Measurements from ENCODE around the gene BRSK1. TPM values are rescaled to one million over a fixed set of nuclear protein-coding genes. Genes with fewer than 3 reads are reported as not detected.

The BRSK1 gene
- total RNA-seq, 1 donor from 2014 or later = 6.5 TPM

GRCh38 chr19:55352549-55353145 is 68.8 kb downstream of the BRSK1 start:
- peaks cover 11% of the 10 kb centered on the region for H3K27me3 ChIP-seq
- H3K27ac ChIP-seq = no peak overlapping the region
- intact Hi-C loops (cut with DNase I) = no loop called here
- TF ChIP-seq, protein P1, sequence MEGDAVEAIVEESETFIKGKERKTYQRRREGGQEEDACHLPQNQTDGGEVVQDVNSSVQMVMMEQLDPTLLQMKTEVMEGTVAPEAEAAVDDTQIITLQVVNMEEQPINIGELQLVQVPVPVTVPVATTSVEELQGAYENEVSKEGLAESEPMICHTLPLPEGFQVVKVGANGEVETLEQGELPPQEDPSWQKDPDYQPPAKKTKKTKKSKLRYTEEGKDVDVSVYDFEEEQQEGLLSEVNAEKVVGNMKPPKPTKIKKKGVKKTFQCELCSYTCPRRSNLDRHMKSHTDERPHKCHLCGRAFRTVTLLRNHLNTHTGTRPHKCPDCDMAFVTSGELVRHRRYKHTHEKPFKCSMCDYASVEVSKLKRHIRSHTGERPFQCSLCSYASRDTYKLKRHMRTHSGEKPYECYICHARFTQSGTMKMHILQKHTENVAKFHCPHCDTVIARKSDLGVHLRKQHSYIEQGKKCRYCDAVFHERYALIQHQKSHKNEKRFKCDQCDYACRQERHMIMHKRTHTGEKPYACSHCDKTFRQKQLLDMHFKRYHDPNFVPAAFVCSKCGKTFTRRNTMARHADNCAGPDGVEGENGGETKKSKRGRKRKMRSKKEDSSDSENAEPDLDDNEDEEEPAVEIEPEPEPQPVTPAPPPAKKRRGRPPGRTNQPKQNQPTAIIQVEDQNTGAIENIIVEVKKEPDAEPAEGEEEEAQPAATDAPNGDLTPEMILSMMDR (IDR thresholded peaks at IDR 0.05) = no peak
- no peaks in the 10 kb centered on the region for H3K9me3 ChIP-seq
- peaks cover 3 to 12% of the 10 kb centered on the region in 2 donors for H3K4me1 ChIP-seq
- H3K4me3 ChIP-seq = no peak overlapping the region
- no peak for DNase-seq (ENCODE audit: low spot score in 2 of 2)
- no peaks in the 10 kb centered on the region for H3K36me3 ChIP-seq

DNA sequence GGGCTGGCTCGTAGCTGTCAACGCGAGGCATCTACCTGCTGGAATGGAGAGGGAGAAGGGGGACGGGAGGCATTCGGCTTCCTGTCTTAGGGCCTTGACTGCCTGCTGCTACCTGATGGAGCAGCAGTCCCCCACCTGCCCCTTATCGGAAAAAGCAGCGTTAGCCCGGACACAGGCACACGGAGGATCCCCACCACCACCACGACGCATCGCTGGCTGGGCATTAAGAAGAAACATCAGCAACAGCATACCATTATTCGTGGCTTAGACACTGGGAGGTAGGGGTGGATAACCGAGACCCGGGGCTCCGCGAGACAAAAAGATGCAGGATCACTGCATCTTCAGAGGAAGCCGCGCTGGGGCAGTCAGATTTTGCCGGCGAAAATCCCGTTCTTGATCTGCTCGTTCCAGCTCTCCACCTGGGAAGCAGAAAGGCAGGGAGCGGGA is 69.6 kb downstream of the BRSK1 start:
- Histone ChIP-seq H3K36me3 (no peaks in the 10 kb centered on the region), H3K27ac (no peak overlapping the region), H3K4me3 (peak overlapping the region; percentile 47 to 59), H3K4me1 (peaks cover 3 to 12% of the 10 kb centered on the region in 2 donors), H3K9me3 (no peaks in the 10 kb centered on the region), H3K27me3 (peaks cover 11% of the 10 kb centered on the region)
- TF ChIP-seq, protein P1 (IDR thresholded peaks at IDR 0.05) = no peak
- intact Hi-C loops (cut with DNase I) = no loop called here
- DNase-seq (ENCODE audit: low spot score in 2 of 2) = no peak

- DNase-seq (ENCODE audit: low spot score in 2 of 2) = peak in 1 of 2 donors; percentile 78
- H3K27me3 ChIP-seq = peaks cover 11% of the 10 kb centered on the region
- H3K9me3 ChIP-seq = no peaks in the 10 kb centered on the region
- H3K27ac ChIP-seq = no peak overlapping the region
- TF ChIP-seq, protein P1 (IDR thresholded peaks at IDR 0.05) = no peak
- H3K4me1 ChIP-seq = peaks cover 3 to 12% of the 10 kb centered on the region in 2 donors
- peak overlapping the region; percentile 47 to 59 for H3K4me3 ChIP-seq
- H3K36me3 ChIP-seq = no peaks in the 10 kb centered on the region
- intact Hi-C loops (cut with DNase I) = no loop called here
Measured at GRCh38 chr19:55353803-55354697, 70.3 kb downstream of the BRSK1 start.

- Histone ChIP-seq H3K27me3 (peaks cover 11% of the 10 kb centered on the region), H3K4me1 (peaks cover 3 to 12% of the 10 kb centered on the region in 2 donors), H3K9me3 (no peaks in the 10 kb centered on the region), H3K4me3 (peak within 1 kb of the TSS; percentile 47 to 59), H3K36me3 (no peaks in the 10 kb centered on the region), H3K27ac (no peak within 1 kb of the TSS)
- TF ChIP-seq, protein P1 (IDR thresholded peaks at IDR 0.05) = no peak
- intact Hi-C loops (cut with DNase I) = no loop called here
- DNase-seq (ENCODE audit: low spot score in 2 of 2) = no peak
Measured at GRCh38 chr19:55354698-55355212, 71.0 kb downstream of the BRSK1 start, which contains the start of gene COX6B2. Gene COX6B2 (minus strand): TSS chr19:55354719. CDS start chr19:55354521, 198 bp downstream.

GRCh38 chr19:55355213-55355821 is 71.5 kb downstream of the BRSK1 start:
- DNase-seq (ENCODE audit: low spot score in 2 of 2) = no peak
- H3K9me3 ChIP-seq = no peaks in the 10 kb centered on the region
- H3K36me3 ChIP-seq = no peaks in the 10 kb centered on the region
- no peak overlapping the region for H3K4me3 ChIP-seq
- H3K27ac ChIP-seq = no peak overlapping the region
- H3K4me1 ChIP-seq = peaks cover 3 to 12% of the 10 kb centered on the region in 2 donors
- intact Hi-C loops (cut with DNase I) = no loop called here
- TF ChIP-seq, protein P1 (IDR thresholded peaks at IDR 0.05) = no peak
- peaks cover 11% of the 10 kb centered on the region for H3K27me3 ChIP-seq

Data from ascending aorta (tissue), 2 donors.